GM21367 (cell line): Measurements from ENCODE around the gene PRR23E.

Experiments used
- ATAC-seq: cut with Tn5 transposase; IDR thresholded peaks from one replicate; pipeline ENCODE4 v1.9.1; 2021; ENCODE audit not compliant: unreplicated experiment

The PRR23E gene

DNA sequence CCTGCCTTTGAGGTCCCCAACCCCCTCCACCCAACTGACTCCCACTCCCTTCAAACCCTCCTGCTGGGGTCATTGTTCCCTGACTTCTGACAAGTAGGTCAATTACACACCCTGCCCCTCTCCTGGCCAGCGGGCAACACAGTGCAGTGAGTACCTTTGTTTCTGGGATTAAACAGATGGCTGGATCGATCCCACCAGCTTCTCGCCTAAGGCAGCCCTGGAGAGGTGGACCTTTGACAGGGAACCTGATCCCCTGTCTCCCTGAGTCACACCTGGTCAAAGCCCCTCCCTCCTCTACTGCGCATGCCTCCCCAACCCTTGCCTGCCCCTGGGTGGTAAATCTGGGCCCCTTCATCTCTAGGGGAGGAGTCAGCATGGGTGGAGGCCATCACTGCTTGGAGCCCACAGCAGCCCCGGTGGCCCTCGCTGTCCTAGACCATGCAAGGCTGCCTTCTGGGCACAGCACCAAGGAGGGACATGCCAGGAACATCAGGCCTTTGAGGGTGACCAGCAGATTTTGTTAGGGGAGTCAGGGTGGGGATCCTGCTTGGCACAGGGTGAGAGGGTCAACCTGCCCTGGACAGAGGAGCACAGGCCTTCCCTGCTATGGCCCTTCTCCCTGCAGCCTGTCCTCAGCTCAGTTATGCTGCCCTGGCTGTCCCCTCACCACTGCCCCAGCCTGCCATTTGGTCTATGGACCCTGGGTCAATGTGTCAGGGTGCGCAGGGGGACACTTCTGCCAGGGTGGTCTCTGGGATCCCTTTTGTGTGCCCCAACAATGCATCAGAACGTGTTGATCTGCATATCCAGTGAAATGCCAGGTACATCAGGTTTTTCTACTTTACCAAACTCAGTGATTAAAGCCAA lies 9.8 kb upstream of the PRR23E start:
- no peak for ATAC-seq

DNA sequence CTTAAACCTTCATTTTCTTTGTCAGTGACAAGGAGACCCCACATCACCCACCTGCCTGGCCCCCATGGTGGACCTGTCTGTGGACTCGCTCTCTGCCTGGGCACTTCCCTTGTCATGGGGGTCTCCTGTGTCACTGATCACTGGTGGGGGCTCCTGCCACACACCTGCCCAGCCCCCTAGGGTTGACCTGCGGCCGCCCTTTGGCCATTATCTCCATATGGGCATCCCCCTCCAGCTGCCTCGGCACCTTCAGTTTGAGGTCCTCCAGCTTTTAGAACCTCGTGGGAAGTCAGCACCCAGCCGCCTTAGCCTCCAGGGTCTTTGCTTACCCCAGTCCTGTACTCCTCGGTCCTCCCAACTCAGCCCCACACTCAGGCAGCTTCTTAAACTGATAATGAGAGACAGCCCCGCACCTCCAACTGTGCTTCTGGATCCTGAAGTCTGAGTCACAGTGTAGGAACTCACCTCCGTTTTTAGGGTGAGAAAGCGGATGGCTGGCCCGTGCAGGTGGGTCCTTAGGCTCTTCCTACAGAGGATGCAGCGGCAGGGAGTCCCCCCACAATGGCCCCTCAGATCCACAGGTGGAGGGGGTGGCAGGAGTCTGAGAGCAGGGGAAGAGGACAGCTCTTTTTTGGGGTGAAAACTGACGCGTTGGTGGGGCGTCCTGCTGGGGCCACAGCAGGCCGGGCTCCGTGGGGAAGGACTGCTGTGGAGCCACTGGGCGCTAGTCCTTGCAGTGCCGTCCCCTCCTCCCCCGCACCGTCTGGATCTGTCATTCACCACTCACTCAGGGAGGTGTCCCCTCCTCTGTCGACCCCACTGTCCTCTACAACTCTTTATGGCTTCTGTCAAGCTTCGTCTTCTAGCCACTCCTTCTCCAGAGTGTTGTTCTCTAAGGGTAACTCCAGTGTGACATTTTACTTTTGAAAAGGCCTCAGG lies 8.7 kb upstream of the PRR23E start:
- no peak for ATAC-seq

DNA sequence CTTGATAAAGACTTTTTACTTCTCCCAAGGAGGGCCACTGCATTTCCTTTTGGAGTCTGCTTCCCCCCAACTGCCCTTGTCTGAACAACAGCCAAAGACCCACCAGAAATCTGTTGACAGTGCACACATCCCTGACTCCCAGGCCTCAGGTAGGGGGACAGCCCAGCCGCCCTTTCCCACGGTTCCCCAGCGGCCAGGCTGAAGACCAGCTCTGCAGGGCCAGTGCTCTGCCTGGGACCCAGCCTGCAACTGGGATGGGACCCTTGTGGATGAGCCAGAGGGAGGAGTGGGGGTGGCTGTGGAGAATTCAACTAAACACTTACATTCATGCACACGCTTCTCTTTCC lies 8.1 kb upstream of the PRR23E start:
- no peak for ATAC-seq

DNA sequence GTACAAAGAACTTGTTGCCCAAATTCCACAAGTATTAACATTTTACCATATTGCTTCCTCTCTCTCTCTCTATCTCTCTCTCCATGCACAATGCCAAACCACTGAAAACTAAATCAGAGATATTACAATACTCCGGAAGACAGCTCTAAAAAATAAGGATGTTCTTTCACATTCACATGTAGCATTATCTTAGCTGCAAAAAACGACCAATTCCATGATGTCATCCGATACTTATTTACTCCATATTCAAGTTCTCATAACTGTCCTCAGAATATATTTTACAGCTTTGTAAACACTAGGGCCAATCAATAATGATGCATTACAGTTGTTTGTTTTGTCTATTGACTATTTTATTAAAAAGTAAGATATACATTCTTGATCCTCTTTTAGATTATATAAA lies 7.7 kb upstream of the PRR23E start:
- ATAC-seq, result no peak

DNA sequence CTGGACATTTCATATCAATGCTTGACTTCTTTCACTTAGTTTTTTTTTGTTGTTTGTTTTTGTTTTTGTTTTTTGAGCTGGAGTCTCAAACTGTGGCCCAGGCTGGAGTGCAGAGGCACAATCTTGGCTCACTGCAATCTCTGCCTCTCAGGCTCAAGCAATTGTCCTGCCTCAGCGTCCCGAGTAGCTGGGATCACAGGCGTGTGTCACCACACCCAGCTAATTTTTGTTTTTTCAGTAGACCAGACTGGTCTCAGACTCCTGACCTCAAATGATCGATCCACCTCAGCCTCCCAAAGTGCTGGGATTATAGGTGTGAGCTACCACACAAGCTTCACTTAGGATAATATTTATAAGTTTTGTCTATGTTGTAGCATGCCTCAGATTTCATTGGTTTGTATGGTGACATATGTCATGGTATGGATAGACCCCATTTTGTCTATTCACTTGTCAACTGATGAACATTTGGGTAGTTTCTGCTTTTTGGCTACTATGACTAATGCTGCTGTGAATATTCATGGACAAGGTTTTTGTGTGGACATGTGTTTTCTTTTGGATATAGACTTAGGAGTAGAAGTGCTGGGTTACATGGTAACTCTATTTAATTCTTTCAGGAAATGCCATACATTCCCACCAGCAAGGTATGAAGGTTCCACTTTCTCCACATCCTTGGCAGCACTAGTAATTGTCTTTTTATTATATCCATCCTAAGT lies 6.8 kb upstream of the PRR23E start:
- ATAC-seq, result no peak

DNA sequence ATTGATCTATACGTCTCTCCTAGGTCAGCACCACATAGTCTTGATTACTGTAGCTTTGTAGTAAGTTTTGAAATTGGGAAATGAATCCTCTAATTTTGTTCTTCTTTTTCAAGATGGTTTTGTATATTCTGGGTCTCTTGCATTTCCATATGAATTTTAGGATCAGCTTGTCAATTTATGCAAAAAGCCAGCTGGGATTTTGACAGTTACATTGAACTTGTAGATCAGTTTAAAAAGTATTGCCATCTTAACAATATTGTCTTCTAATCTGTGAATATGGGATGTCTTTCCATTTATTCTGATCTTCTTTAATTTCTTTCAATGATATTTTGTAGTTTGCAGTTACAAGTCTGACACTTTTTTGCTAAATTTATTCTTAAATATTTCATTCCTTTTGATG lies 5.6 kb upstream of the PRR23E start:
- no peak for ATAC-seq

DNA sequence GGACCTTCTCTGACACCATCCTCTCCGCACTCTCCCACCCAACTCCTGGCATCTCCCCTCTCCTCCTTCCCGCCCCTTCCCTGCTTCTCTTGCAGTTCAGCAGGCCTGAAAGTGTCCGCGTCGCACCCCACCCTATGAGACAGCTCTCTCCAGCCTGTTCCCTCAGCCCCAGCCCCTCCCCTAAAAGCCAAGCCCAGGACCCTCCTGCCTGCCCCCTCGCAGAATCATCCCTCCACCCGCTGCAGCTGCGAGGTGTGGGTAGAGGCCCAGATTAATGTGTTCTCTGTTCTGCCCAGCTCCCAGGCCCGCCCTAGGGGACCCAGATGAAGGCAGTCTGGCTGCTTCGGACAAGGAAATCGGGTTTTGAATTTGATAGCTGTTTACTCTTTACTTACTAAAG lies 410 bp downstream of the PRR23E start:
- no peak for ATAC-seq

DNA sequence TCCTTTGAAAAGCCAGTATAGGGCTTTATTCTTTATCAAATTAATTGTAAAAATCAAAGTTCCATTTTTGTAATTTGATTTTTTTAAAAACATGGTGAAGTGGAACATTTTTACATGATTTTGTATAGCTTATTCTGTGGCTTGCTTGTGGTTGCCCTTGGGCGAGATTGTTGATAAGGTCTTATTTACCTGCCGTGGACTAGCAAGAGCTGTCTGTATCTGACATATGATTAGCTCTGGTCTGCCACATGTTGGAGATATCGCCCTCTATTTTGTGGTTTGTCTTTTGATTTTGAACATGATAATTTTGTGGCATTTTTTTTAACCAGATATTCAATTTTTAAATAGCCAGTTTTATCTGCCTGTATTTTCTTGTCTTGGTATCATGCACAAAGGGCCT lies 844 bp downstream of the PRR23E start:
- ATAC-seq, result no peak

DNA sequence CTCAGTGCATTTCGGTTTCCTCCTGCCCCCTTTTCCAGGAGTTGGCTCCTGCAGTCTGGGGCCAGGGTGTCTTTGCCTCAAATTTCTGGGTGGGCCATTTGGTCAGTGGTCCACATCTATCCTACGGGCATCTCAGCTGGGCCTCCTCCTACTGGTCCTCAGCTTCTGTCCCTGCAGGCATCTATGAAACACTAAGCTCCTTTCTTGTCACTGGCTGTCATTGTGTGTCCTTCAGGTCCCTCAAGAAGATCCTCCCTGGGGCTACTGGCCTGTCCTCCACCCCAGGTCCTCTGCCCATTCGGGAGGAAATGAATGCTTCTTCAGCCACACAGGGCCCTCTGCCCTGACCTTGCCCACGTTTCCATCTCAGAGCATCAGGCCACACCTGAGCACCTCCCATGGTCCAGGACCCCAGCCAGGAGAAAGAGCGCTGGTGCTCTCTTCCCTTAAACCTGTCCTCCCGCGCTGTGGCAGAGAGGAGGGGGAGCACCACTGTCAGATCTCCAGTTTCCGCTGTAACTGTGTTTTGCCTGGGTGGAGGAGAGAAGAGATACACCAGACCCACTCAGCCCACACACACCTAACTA lies 1.8 kb downstream of the PRR23E start:
- ATAC-seq, result no peak

DNA sequence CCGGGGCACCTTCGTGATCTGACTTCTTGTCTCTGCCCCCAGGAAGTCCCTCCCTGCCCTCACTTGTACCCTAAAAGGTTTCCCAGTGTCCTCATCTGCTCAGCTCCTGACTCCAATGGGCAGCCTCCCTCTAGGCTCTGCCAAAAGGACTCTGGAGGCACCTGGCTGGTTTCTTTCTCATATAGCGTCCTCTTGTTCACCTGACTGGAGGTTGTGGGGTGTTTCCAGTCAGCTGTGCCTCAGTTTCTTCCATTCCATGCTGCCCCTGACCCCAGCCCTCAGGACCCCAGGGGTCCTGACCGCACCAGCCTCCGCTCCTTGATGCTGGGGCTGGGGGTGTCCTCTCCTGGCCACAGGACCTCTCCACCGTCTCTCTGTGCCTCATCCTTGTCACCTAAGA lies 2.5 kb downstream of the PRR23E start:
- ATAC-seq, result no peak

DNA sequence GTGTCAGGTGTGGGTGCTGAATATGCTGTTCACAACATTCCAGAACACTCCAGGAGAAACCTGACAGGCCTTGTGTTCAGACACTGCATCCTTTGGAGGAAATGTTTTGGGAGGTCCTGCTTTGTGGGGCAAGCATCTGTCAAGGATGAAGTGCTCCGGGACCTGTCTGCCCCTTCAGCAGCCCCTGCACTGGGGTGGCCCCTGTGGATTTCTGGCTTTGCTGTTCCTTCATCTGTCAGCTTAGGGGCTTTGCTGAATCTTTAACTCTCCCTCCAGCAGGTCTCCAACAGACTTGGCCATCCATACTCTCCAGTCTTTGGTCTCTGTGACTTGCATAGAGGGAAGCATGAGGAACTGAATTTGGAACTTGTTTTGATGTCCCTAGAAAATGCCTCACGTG lies 3.1 kb downstream of the PRR23E start:
- ATAC-seq, result no peak

DNA sequence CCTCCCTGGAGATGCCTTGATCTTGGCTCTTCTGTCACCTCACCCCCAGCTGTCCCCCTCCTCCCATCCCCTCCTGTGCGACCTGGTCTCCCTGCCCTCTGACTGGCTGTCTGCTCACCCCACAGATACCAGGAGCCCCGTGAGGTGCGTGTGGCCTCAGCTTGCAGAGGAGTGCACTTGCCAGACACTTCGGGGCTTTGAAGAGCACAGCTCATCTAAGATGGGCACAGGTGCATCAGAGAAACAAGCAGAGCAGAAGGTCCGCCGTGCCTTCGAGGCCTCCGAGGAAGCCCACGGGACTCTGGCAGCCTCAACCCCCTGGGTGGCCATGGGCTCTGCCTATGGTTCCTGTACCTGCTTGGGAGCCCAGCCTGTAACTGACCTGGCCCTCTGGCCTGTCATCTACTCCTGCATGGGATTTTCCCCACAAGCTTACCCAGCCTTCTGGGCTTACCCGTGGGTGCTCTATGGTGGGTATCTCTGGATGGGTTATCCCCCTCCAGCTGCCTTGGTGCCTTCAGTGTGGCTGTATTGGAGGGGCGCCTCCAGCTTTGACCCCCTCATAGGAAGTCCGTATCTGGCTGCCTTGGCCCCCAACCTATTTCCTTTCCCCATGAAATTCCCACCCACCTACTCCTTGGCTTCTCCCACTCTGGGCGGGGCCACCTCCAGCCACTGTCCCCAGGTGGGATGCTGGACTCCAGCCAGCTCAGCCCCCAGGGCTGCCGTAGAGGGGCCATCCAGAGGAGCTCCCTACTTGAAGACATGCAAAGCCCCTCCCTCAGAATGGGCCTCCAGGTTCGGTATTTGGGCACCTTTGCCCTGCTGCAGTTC lies 3.8 kb downstream of the PRR23E start:
- ATAC-seq, result no peak

DNA sequence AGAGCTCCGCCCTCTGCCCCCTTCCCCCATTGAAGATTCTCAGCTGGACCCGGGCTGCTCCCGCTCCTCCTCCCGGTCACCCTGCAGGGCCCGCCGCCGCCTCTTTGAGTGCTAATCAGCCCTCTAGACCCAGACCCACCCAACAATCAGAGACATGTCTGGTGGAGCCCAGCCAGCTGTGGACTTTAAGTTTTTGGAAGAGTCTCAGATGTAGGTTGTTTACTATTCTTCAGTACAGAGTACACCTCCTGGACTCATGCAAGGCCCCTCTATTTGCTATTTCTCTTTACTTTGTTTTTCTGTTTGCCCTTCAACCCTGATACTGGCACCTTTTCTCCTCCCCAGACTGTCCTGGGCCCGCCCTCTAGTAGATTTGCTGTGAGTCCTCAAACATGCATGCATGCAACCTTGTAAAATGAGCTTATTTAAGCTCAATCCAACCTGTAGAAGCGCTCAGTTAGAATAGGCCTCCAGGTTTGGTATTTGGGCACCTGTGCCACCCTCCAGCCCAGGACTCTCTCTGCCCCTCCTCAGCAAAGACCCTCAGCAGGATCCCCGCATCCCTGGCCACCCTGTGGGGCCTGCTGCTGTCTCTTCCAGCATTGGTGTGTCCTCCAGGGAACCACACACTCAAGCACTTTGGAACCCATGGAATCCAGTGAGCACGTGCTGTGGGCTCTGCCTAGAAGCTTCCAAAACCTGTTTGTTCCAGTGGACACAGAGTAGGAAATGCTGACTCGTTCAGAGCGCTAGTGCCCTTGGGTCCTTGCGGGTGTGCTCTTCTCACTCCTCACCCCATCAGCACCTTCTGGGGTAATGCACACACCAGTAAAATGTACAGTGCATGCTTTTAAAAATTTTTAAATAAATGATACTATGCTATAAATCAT lies 4.6 kb downstream of the PRR23E start:
- no peak for ATAC-seq

DNA sequence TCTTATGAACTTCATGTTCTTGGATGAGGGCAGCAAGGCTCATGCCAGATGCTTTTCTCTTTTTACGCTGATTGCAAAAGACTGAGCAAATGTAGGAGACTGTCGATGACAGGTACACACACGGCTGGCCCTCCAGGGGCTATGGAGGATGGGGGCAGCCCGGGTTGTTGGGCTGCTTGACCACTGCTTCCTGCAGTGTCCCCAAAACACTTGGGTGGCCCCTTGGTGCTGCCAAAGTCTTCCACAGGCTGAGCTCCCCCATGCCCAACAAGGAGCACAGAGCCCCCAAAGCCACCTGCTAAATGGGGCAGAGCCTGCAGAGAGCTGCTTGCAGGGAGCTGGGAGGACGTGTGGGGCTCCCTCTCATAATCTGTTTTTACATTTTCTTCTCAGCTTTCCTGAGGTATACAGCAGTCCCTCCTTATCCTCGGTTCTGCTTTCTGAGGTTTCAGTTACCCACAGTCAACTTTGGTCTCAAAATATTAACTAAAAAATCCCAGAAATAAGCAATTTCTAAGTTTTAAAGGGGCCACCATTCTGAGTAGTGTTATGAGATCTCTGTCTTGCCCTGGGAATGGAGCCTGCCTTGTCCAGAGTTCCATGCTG lies 7.3 kb downstream of the PRR23E start:
- no peak for ATAC-seq

DNA sequence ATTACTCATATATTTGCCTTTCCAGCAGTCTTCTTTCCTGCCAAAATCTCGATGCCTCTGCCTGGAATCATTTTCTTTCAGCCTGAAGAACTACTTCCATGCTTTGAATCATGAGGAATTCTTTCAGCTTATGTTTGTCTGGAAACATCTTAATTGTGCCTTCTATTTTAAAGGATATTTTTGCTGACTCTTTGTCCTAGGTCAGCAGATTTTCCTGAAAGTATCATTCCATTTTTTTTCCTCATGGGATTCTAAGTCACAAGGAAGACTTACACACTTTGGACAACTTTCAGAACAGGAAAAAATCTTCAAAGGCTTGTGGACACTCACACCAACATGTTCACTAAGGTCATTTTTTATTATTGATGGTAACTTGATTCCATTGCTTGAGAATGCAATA lies 10.1 kb downstream of the PRR23E start:
- ATAC-seq, result no peak

DNA sequence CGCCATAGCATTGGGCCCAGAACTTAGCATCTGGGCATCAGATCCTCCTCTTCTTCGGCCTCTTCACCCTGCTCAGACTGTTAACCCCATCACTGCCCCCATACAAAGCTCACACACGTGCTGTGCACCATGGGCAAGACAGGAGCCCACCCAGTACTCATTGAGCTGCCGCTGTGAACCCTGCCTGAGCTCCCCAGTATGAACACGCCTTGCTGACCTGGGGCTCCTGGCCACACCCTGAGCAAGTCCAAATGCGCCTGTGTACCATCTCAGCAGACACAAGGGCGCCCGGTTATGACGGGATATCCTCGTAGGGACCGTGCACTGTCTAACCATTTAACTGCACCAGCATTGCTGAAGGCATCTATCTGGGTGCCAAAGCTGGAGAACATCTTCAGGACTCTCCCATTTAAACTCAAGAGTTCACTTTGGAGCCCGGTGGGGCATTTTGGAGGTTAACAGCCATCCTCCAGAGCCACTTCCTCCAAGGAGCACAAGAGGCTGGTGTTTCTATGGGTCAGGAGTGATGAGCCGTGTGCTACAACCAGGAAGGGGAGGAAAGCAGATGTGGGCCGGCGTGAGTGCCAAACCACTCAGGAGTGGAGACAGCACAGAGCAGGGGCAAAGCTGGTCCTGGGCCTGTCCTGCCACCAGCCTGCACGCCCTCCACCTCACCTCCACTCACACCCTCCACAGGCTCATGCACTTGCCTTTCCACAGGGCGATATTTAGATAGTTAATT lies 12.1 kb downstream of the PRR23E start:
- ATAC-seq, result no peak

DNA sequence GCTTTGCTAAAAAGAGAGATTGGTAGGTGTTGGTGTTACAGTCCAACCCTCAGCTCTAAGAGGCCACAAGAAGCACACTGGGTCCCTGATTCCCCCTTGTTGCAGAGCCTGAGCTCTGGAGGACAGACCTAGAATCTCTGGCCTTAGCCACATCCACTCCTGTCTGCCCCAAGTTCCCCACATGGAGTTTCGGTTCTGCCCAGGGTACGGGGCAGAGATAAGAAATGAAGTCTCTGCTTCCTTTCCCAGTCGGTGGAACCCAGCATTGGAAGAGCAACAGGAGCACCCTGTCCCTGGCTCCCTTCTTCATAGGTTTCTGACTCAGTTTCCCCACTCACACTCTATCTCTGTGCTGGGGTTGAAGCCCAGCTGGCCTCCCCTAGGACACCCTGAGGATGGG lies 13.2 kb downstream of the PRR23E start:
- no peak for ATAC-seq
